Measurements from ENCODE around the gene HELZ2. TPM values are rescaled to one million over a fixed set of nuclear protein-coding genes. Genes with fewer than 3 reads are reported as not detected.

The HELZ2 gene
- total and polyA plus RNA-seq, 10 of the 15 experiments (the other 5 are each of a cell fraction or from before 2014, with no cell fraction given) = 0.05 to 33.3 (median 6.2) TPM

DNA sequence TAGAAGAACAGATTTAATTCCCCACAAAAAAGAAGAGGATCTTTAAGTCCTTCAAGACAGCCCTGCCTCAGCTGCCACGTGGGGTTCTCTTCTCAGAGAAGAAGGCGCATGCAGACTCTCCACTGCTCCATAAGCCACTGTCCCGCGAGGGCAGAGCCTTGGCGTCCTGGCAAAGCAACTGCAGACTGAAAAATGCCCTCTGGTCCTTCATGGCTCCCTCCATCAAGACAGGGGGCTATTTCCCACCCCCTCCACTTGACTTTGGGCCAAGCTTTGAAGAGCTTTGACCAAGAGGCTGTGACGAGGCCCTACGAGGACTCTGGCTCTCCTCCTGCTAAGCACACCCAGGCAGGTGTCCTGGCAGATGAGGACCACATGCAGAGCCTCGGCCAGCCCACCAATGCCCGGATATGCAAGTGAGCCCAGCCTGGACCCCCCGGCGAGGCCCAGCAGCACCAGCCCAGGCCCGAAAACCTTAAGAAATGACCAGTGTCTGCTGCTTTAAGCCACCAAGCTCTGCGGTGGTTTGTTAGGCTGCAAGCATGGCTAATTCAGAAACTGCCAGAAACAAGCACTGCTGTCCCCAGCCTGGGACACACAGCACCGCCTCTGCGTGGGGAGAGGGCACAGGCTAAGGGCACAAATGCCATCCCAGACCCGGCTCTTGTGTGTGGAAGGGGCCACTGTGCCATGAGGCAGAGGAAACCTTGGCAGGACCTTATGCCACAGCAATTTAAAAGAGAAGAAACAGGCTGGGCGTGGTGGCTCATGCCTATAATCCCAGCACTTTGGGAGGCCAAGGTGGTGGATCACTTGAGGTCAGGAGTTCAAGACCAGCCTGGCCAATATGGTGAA, 36.8 kb upstream of the HELZ2 start:
- CTCF ChIA-PET = no interaction called here
- WGBS (ENCODE audit: insufficient coverage, insufficient replicate concordance, low lambda C conversion rate, missing lambda C conversion rate) = 90% methylated on average over 17 of the region's 17 CpGs
- RAD21 ChIA-PET (ENCODE audit: unreplicated experiment) = no interaction called here
- TF ChIP-seq, protein P1, sequence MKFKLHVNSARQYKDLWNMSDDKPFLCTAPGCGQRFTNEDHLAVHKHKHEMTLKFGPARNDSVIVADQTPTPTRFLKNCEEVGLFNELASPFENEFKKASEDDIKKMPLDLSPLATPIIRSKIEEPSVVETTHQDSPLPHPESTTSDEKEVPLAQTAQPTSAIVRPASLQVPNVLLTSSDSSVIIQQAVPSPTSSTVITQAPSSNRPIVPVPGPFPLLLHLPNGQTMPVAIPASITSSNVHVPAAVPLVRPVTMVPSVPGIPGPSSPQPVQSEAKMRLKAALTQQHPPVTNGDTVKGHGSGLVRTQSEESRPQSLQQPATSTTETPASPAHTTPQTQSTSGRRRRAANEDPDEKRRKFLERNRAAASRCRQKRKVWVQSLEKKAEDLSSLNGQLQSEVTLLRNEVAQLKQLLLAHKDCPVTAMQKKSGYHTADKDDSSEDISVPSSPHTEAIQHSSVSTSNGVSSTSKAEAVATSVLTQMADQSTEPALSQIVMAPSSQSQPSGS (IDR thresholded peaks at IDR 0.05; ENCODE audit: low read length) = no peak
- TF ChIP-seq, protein P2, sequence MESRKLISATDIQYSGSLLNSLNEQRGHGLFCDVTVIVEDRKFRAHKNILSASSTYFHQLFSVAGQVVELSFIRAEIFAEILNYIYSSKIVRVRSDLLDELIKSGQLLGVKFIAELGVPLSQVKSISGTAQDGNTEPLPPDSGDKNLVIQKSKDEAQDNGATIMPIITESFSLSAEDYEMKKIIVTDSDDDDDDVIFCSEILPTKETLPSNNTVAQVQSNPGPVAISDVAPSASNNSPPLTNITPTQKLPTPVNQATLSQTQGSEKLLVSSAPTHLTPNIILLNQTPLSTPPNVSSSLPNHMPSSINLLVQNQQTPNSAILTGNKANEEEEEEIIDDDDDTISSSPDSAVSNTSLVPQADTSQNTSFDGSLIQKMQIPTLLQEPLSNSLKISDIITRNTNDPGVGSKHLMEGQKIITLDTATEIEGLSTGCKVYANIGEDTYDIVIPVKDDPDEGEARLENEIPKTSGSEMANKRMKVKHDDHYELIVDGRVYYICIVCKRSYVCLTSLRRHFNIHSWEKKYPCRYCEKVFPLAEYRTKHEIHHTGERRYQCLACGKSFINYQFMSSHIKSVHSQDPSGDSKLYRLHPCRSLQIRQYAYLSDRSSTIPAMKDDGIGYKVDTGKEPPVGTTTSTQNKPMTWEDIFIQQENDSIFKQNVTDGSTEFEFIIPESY (IDR thresholded peaks at IDR 0.05) = no peak
- TF ChIP-seq ZNF384 (IDR thresholded peaks at IDR 0.05; ENCODE audit: borderline replicate concordance, low read depth, low read length) (no peak), SPI1 (IDR thresholded peaks at IDR 0.05; ENCODE audit: borderline replicate concordance, insufficient read depth, low read depth, low read length) (no peak), MAX (IDR thresholded peaks at IDR 0.05; ENCODE audit: low read depth, low read length) (no peak), ZNF274 (IDR thresholded peaks at IDR 0.05; ENCODE audit: insufficient read depth, insufficient read length) (no peak), IRF5 (IDR thresholded peaks at IDR 0.05; ENCODE audit: borderline replicate concordance) (no peak), ATF7 (IDR thresholded peaks at IDR 0.05; ENCODE audit: low read depth) (no peak), ESRRA (IDR thresholded peaks at IDR 0.05; ENCODE audit: low read length) (no peak), ZBTB40 (IDR thresholded peaks at IDR 0.05; ENCODE audit: borderline replicate concordance) (no peak), CEBPB (IDR thresholded peaks at IDR 0.05; ENCODE audit: borderline replicate concordance in 1 of 2, low read depth in 2 of 2, low read length in 2 of 2) (no peak), KLF5 (IDR thresholded peaks at IDR 0.05; ENCODE audit: partially characterized antibody) (no peak), CHD1 (IDR thresholded peaks at IDR 0.05; ENCODE audit: low read depth, low read length) (no peak), NBN (IDR thresholded peaks at IDR 0.05) (no peak), RELA (IDR thresholded peaks at IDR 0.05; ENCODE audit: borderline replicate concordance, partially characterized antibody) (no peak)

More for the DNA sequence above, 36.8 kb upstream of the HELZ2 start:
- H3K4me2 ChIP-seq (ENCODE audit: control insufficient read depth, insufficient read depth) = no peak overlapping the region
- no peaks in the 10 kb centered on the region for H4K20me1 ChIP-seq (ENCODE audit: control insufficient read depth, insufficient read depth)
- POLR2A ChIA-PET = no interaction called here
- no peaks in the 10 kb centered on the region for H3K9me3 ChIP-seq (replicated peaks; ENCODE audit: control insufficient read depth, insufficient read depth, low read length)
- no peak for DNase-seq (ENCODE audit: low read depth, low spot score)
- intact Hi-C loops (cut with micrococcal nuclease; ENCODE audit: unreplicated experiment) = no loop called here
- no peak for ATAC-seq
- no peak overlapping the region for H3K4me3 ChIP-seq
- H3K27ac ChIP-seq (ENCODE audit: control insufficient read depth, insufficient read depth) = no peak overlapping the region
- no peak overlapping the region for H3K9ac ChIP-seq (ENCODE audit: control insufficient read depth, insufficient read depth, low read length)
- H3K36me3 ChIP-seq (ENCODE audit: control insufficient read depth in 2 of 2, insufficient read depth in 2 of 2, low read length in 1 of 2) = peaks cover 0 to 2% of the 10 kb centered on the region in 2 experiments; a peak in 1 of 4 replicates
- SMC1A ChIA-PET (ENCODE audit: uncharacterized antibody, unreplicated experiment) = no interaction called here
- H3K27me3 ChIP-seq (replicated peaks in 1 of 2; ENCODE audit: control insufficient read depth in 2 of 2, insufficient read depth in 2 of 2, low read length in 1 of 2) = no peaks in the 10 kb centered on the region
- no TSS peak for BruUV-seq (replicated peaks)
- in situ Hi-C loops (cut with MboI) = no loop called here
- no peaks in the 10 kb centered on the region for H3K4me1 ChIP-seq (ENCODE audit: control insufficient read depth, insufficient read depth, low read length)
- FAIRE-seq = no peak
- peaks cover 1% of the 10 kb centered on the region for H3K79me2 ChIP-seq (ENCODE audit: control insufficient read depth, insufficient read depth, low read length)
- H2AFZ ChIP-seq (ENCODE audit: control insufficient read depth, low read depth, low read length) = no peak overlapping the region

All from GM12878 (cell line).